ENCODE measurements around the gene ZNF230.

- no peak for TF ChIP-seq POU5F1 (IDR thresholded peaks at IDR 0.05; ENCODE audit: low read depth, low read length)
- TF ChIP-seq CTCF (IDR thresholded peaks at IDR 0.05; ENCODE audit: control extremely low read depth in 1 of 3, insufficient read depth in 1 of 3, low read depth in 1 of 3, low read length in 3 of 3) = no peak
- no peak for TF ChIP-seq NRF1 (IDR thresholded peaks at IDR 0.05; ENCODE audit: low read depth, low read length)
- no peak for TF ChIP-seq EGR1 (IDR thresholded peaks at IDR 0.05; ENCODE audit: borderline replicate concordance, low read depth, low read length)
- TF ChIP-seq EP300 (IDR thresholded peaks at IDR 0.05; ENCODE audit: borderline replicate concordance in 1 of 2, low read depth in 2 of 2, low read length in 2 of 2) = no peak
- no peak for TF ChIP-seq EZH2 (IDR thresholded peaks at IDR 0.05; ENCODE audit: low read depth, low read length, severe bottlenecking)
- no peak for TF ChIP-seq ATF2 (IDR thresholded peaks at IDR 0.05; ENCODE audit: low read length)
- no peak for TF ChIP-seq MAFK (IDR thresholded peaks at IDR 0.05; ENCODE audit: low read depth, low read length)
- no peak for TF ChIP-seq GABPA (IDR thresholded peaks at IDR 0.05; ENCODE audit: borderline replicate concordance, insufficient read depth, low read length)
- no peak for TF ChIP-seq POLR2A (IDR thresholded peaks at IDR 0.05; ENCODE audit: control extremely low read depth in 1 of 2, low read depth in 2 of 2, low read length in 2 of 2)
Observed at GRCh38 chr19:44061038-44061437, 58.3 kb downstream of the ZNF230 start.

Data from H1 (cell line).